ENCODE results near the gene SOX1.

DNA sequence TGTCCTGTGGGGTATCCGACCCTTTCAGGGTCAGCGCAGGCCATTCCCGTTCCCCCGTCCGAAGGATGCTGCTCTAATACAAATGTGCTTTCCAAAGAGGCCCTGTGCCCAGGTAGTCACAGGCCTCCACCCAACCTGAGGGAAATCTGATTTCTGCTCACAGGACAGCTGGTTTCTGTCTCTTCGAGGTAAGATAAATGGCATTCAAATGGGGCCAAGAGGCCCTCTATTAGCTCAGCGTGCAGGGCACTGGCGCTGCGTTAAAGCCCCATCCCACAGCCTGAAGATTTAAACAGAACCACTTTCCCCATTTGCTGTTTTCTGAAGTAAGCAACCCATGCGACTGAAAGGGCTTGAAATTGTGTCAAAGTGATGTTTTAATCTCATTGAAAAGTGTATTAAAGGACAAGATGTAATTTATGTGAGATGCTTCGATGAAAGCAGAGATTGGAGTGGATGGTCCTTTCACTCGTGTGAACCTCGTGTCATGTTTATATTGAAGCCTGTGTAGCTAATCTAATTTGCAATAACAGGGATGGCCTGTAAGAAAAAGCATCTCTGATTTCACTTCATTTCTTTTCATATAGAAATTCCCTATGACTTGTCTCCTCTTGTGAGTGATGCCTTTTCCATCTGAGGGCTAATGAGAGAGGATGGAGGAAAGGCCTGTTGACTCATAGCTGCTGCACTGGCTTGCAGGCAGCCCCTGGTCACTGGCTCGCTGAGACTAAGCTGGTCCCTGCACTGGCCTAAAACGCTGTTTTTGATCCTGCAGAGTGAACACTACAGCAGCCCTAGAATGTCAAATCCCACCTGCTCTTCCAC, 7.3 kb upstream of the SOX1 start:
- TF ChIP-seq CTCF (IDR thresholded peaks at IDR 0.05; ENCODE audit: borderline replicate concordance, extremely low read depth, low read length, poor library complexity, severe bottlenecking) (no peak), EZH2 (IDR thresholded peaks at IDR 0.05; ENCODE audit: borderline replicate concordance, low read depth, low read length, severe bottlenecking) (no peak)
